Bone marrow (tissue), 2 donors: Measurements from ENCODE around the gene NUAK1.

Experiments
- DNase-seq, 2 donors: peaks; one replicate each; lab custom pipeline; 2025; lab: John Stamatoyannopoulos, UW

Gene NUAK1

DNA sequence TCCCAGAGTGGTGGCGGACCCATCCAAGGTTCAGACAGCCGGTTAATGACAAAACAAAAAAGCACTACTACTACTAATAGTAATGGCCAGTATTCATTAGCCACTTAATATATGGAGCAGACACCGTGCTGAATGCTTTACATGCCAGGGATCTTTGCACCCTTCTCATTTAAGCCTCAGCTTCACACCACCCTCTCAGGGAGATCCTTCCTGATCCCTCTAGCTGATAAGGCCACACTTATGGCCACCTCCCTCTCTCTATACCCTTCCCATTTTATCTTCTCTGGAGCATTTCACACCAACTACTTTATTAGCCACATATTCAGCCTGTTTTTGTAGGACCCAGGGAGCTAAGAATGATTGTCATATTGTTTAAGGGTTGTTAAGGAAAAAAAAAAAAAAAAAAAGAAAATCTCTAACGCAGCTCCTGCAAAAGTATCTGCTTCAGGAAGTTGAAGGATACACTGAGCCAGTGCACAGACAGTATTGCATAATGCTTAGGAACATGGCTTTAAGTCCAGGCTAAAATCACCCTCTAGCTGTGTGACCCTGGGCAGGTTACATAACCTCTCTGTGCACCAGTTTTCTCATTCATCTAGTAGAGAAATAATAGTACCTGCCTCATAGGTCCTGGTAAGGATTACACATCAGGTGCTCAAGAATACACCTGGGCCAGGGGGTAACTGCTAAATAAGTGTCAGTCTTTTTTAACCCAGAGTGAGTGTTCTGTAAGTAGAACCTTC is 29.4 kb downstream of the NUAK1 start:
- no peak for DNase-seq

DNA sequence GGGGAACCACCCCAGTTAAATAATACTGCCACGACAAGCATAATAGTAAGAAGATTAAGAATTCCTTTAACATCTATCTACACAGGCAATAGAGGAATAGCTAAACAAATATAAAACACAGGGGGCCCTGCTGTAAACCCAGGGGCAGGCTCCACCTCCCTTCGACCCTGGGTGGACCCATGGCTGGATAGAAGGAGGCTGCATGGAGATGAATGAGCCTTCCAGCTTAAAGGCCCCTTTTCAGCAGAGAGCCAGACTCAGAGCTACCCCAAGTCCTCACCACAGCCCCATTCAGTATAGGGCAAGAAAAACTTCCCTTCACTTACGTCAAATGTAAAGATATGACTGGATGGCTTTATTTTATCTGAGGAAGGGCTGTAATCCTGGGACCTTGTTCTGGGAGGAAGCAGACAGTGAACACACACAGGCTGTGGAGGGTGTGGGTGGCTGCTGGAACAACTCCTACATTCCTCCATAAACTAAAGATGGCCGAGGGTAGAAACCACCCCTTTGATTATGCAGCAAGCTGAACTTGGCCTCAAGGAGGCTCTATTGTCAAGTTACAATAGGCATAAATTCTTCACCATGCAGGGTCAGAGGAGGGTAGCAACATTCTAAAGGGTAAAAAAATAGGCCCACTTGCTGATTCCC is 30.4 kb downstream of the NUAK1 start:
- no peak for DNase-seq

DNA sequence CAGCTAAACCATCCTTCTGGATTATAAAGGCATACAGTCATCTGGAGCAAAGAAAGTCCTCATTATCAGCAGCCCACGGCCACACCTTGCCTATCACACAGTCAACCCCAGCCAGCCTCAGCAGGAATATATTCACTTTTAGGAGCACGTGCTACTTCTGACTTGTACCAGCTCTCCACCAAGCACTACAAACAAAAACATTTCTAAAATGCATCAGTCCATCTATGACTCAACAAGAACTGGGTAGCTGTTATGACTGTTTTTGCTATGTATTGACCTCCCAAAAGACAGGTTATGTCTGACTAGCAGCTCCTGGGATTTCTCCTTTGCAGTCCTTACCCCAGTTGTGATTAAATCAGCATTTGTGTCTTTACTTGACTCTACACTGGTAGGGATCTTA is 31.2 kb downstream of the NUAK1 start:
- no peak for DNase-seq

DNA sequence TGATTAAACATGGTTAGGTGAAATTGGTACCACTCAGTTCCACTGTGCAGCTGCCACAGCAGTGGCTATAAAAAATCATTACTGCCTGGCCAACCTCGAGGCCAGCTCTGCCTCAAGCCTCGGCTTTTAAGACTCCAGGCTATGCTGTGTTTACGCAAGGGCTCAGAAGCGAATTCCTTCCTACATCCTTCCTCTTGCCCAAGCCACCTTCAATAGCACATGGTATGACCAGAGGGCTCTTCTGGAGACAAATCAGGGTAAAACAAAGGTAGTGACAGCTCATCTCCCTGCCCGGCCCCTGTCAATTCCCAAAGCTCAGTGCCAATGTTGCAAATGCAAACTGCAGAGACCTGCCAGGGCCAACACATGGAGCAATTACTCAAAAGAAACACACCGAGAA is 31.9 kb downstream of the NUAK1 start:
- DNase-seq: no peak

DNA sequence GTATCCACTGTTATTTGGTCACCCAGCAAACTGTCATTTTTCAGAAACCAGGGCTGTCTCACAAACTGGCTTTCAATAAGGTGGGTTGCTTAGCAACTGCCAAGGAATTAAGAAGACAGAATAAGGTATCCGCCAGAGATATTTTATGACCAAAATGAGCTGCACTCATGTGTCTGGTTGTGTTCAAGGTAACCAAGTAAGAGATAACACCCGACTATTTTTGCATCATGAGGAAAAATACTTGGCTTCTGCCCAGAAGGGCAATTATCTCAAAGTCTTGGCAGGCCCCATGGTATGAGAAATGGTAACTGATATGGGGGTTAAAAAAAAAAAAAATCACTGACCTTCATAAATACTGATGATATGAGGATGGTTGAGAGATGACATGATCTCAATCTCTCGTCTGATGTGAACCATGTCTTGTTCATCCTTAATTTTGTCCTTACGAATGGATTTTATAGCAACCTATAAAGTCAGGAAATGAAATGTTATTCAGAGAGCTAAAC is 32.6 kb downstream of the NUAK1 start:
- DNase-seq: no peak

DNA sequence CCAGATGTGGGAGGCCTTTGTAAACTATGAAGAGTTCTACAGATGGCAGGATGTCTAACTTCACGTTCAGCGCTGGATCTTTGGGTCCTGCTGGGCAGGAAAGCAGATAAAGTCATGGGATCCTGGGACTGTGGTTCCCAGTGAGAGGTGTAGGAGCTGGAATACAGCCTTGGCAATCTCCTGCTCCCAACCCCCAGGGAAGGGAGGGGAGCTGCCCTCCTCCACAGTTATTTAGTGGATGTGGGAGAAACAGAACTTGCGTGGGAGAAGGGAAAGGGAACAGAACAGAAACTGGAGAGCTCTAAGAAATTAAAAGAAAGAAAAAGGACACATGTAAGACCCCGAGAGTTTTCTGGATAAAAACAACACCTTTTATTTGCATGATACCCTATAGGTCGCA is 37.0 kb downstream of the NUAK1 start:
- DNase-seq: no peak

DNA sequence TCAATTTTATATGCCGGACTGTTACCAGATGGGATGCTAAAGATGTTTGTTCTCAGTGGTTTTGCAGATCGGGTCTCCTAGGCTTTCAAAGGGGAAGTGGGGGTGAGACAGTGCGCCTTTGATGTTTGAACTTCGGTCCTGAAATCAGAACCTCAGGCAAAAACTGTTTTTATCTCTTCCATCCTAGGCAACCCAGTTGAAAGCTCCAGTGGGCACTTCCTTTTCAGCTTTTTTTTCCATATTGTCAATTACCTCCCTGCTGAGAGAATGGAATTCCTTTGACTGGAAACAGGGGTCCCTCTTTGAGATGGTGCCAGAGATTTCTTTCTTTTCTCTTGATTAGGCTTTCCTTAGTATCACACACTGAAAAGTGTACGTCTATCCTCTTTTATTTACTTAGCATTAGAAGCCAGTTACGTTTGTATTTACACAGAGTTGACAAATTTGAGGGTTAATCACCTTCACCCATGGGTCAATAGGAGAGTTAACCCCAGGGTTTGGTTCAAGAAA is 40.0 kb downstream of the NUAK1 start:
- no peak for DNase-seq

DNA sequence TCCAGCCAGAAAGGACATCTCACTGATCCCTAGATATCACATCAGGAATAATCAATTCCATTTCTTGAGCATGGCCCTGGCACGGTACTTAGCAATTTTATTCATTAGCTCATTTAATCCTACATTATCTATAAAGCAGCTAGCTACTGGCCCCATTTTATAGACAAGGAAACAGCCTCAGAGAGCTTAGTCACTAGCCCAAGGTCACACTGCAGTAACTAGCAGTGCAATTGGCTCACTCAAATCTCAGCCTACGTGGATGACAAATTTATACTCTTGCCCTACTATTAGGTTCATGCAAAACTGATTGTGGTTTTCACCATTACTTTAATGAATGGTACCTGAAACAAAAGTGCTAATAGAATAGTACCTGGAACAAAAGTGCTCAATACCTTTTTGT is 41.7 kb downstream of the NUAK1 start:
- DNase-seq: no peak

DNA sequence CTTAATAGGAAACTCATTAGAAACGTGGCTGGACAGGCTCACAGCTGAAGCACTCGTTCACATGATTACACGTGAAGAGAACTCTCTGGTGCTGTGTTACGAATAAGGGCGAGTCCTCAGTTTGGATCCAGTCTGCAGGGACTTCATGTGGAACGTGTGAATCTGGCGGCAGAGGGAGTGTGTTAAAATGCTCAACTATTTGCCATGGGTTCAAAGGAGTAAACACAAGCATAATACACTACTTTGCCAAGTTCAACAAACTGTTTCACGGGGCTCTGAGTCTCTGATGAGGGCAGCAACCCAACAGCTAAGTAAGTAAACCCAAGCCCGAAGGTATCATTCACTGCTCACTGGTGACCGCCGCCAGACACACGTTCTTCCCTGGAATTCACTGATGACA is 42.4 kb downstream of the NUAK1 start:
- DNase-seq: no peak

DNA sequence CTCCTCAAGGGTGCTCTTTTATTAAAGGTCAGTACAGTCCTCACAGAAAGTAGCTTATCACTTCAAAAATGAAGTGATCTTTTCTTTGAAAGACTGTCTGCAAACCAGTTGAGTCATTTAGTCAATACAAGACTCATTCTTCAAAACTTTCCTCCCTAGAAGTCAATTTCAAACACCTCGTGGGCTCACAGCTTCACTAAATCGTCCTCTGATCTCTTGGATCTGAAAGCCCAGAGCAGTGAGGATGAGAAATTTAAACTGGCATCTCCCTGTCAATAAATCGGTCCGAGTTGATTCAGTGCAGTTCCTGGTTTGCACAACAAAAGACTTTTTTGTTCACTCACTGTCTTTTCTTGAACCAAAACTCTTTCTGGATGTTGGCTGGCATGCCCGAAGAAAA is 44.5 kb downstream of the NUAK1 start:
- DNase-seq: no peak

DNA sequence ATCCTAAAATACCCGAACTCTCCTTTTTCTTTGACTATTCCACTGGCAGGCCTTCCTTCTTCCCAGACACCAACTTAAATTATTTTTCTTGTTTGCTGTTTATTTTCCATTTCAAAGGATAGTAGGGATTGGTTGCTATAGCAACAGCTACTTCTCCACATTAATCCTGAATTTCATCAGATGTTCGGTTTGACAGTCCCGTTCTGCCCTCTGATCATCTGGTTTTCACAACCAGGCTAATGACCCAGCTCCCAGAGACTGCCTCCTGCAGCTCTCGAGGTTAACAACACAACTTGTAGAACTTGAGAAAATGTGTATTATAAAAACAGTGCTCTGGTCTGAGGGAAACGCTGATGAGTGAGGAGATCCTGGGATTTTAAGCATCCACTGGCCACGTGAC is 45.5 kb downstream of the NUAK1 start:
- no peak for DNase-seq

DNA sequence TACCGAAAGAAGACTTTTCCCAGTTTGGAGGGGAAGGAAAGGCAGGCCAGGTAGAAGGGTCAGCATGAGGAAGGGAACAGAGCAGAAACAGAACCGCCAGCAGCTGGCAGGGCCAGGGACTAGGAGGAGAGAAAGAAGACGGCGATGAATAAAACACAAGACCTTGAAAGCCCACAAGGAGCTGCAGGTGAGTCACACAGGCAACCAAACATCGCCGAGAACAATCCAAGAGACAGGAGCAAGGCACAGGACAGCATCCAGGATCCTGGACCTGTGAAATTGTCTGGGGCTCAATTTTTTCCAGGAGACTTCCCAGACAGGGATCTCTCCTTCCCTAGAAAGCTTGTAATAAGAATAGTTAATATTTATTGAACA is 47.3 kb downstream of the NUAK1 start:
- no peak for DNase-seq

DNA sequence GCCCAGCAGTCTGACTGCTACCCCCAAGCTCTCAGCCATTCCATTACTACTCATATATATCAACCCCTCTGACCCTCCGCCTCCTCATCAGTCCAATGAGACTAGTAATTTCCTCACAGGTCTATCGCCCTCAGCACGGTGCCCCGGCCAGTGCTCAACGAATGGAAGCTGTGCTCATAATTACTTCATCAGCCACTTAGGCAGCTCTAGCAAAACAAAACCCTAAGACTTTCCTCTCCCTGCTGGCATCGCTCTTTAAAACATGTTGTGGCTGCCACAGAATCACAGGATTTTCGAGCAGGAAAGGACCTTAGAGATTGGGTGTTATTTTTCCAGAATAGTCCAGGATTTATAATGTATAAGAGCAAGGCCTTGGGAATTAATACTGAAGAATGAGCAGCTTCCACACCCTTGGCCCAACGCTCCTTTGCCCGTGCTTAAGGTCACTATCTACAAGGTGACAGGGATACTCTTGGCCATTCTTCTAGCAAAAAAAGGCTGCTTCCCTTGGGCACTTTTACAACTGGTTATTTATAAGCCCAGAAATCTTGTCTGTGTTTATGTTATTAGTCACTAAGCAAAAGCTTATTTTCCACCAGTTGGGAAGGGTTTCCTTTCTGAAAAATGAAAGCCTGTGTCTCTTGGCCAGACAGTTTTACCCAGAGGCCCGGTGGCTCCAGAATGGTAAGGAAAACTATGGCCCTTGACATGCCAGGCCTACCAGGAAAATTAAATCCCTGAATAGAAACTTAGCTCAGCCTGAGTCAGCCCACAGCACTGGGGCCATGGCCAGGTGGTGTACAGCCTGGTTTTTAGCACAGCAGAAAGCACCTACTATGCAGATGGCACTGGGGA is 47.9 kb downstream of the NUAK1 start:
- no peak for DNase-seq

DNA sequence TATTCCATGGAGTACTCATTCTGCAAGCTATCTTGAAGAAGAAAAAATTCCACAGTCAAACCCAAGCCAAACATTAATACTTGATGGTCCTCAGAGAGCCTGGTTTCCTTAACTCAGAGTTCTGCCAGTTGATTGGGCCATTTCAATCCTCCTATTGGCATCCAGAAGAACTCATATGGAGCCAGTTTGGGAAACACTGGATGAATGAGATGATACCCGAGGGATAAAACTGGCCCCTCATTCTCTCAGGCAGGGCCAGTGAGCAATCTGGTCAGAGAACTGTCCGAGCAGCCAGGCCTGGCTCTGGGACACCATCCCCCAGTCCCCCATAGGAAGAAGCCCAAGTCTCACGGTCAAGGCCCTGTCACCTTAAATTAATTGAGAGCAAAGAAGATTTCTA is 48.8 kb downstream of the NUAK1 start:
- no peak for DNase-seq

DNA sequence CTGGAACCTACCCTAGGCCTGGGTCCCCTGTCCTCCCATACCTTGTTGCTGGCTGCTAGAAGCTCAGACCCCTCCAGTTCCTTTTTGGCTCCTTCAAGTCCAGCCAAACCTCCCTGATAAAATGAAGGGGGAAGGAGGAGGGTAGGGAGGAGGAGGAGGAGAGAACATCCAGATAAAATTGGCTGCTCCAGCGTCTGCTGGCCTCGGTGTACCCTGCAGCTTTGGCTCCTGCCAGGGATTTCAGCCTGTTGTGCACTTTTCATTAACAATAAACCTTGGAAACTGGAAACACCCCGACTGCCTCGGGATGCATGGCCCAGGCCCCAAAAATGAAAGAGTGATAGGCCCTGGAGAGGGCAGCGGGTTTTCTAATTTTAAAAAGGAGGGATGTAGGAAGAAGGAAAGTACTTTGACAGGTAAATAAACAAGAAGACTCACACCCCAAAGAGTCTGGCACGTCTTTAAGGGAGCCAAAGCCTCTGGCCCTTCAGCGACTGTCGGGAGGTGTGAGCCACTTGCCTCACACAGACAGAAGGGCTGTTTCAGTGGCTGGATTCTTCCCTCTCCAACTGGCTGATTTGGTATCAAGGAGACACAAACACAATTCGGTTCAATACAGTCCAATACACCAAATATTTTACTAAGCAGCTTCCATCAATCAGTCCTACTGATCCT is 49.8 kb downstream of the NUAK1 start:
- no peak for DNase-seq

DNA sequence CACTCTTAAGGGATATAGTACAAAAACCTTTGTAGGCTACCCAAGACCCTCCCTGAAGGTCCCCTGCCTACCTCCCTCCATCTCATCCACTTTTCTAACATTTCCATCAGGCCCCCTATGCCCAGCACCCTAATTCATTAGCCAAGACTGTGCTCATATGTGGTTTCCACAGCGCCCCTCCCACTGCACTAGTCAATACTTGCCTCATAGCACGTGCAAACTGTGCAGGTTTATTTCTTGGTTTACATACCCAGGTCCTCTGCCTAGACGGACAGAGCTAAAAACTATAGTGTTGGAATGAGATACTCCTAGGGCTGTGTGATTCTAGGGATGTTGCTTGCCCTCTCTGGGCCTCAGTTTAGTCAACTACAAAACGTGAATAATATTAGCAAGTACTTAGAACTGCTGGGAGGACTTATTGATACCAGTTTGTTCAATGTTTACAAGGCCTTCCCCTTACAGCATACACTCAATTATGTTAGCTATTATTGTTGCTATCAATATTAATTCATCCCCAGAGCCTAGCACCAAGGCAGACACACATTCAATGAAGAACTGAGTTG is 50.4 kb downstream of the NUAK1 start:
- no peak for DNase-seq

DNA sequence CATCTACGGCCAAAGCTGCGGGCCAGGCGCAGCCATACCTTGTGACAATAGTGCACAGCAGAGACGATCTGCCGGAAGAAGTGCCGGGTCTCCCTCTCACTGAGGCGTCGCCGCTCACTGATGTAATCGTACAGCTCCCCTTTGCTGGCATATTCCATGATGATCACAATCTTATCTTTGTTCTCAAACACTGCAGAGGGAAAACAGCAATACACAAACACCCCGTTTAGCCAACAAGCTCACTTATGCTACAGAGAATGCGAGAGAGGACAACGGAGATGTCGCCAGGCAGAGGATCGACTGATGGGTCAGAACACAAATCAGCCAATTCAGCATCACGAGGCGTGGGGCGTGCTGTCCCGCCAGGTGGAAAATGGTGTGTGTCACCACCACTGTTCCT is 52.1 kb downstream of the NUAK1 start:
- no peak for DNase-seq

DNA sequence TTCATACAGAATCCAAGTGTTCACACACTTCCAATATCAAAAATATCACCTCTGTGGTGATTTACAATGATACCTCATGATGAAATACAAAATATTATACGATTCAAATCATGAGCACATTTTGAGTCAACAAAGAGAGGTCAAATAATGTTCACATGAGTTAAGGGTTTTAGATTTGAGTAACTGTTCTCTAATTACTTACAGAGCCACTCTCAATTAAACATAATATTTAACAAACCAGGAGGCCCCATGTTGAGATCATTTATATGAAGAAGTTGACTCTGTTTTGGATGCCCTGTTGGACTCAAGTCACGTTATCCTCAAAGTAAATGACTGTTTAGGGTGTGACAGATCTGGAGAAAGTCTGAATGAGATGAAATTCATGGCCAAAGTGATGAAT is 53.5 kb downstream of the NUAK1 start:
- no peak for DNase-seq

DNA sequence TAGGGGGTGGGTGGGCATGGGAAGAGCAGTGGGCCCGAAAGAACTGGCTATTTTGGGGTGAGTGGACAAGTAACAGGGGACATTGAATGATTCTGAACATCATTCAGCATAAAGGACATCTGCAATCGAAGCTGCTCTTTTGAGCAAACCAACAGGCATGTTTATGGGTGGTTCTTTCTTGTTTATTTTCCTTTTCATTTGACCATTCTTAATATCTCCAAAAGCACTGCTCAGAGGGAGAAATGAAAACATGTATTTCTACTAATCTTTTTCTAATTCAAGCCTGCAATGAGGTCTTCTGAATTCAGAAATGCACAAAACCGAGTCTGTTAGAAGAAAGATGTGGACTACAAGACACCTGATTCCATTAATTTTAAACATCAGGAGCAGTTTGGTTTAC is 54.0 kb downstream of the NUAK1 start:
- DNase-seq: no peak

DNA sequence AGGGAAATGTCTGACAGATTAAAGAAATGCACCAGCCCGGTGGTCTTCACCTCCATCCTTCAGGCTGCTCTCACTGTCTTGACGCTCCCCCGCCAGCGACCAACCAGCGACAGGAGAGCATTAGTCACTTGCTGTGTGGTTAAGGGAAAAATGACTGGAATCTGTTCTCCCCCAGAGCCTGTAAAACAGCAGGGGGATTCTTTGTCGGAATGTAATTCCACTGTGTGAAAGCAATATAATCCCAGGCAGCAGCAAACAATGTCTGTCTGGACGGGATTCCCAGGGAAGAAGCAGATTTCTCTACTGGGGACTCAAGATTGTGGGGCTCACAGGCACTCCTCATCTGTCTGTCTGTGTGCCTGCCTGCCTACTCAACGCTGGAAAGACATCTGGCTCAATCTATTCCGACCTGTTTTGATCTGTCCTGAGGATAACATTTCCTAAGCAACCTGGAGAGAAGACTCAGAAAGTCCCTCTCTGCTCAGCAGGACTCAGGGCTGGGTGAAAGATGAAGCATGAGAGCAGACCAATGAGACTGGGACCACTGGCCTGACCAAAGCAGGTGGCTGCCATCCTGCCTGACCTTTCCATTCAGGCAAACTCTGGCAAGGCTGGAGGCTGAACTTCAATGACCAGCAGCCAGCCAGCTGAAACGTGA is 54.6 kb downstream of the NUAK1 start:
- DNase-seq: no peak
